HepG2 (cell line): ENCODE data around the gene CENPO. TPM values are rescaled to one million over a fixed set of nuclear protein-coding genes. Genes with fewer than 3 reads are reported as not detected.
A peak's percentile ranks its signal among the peaks of the same experiment; 100 is the strongest.

Experiments used
- ASH2L ChIP-seq: fragments of 300-600, 200-600 bp; sonication (generic); IDR thresholded peaks from 2 replicates; pipeline ENCODE4 v1.7.0; 2017; ENCODE audit warnings: low read depth, mild to moderate bottlenecking, moderate library complexity, mixed read lengths, low read length; ENCODE audit not compliant: insufficient read length
- DPF2 ChIP-seq: sonication (generic); formaldehyde crosslinking; IDR thresholded peaks from 2 replicates; pipeline ENCODE4 v1.4.0; 2020; ENCODE audit warnings: mild to moderate bottlenecking, low read depth, missing genetic modification reagents, borderline replicate concordance
- DR1 ChIP-seq: sonication (generic); formaldehyde crosslinking; IDR thresholded peaks from 2 replicates; pipeline ENCODE4 v1.8.0; 2021; ENCODE audit warnings: mild to moderate bottlenecking, missing genetic modification reagents, inconsistent platforms
- HOXD1 ChIP-seq: sonication (generic); formaldehyde crosslinking; IDR thresholded peaks from 2 replicates; pipeline ENCODE4 v1.5.0; 2020; ENCODE audit warnings: missing genetic modification reagents
- IKZF1 ChIP-seq: fragments of 450-650 bp; IDR thresholded peaks from 2 replicates; pipeline ENCODE4 v1.7.1; 2016
- KLF11 ChIP-seq: IDR thresholded peaks from 2 replicates; pipeline ENCODE4 v1.6.1; 2016; ENCODE audit warnings: missing compliant biosample characterization
- MAFG ChIP-seq: sonication (generic); formaldehyde crosslinking; IDR thresholded peaks from 2 replicates; pipeline ENCODE4 v1.5.1; 2020; ENCODE audit warnings: mild to moderate bottlenecking, missing genetic modification reagents
- MAZ ChIP-seq, 2 experiments: sonication (generic) in 1 of 2; formaldehyde crosslinking in 1 of 2; IDR thresholded peaks; 2 replicates each; pipeline versions ENCODE4 v1.5.0 to v1.6.1; 2012 to 2020; ENCODE audit warnings: low read depth in 2 of 2, mild to moderate bottlenecking in 2 of 2, borderline replicate concordance in 1 of 2, improper control_type of control experiment in 1 of 2, low read length in 1 of 2, missing genetic modification reagents in 1 of 2, moderate library complexity in 1 of 2
- NKX3-1 ChIP-seq: sonication (generic); formaldehyde crosslinking; IDR thresholded peaks from 2 replicates; pipeline ENCODE4 v1.5.0; 2020; ENCODE audit warnings: missing genetic modification reagents
- PCBP2 ChIP-seq: fragments of 200-400 bp; formaldehyde crosslinking; optimal IDR thresholded peaks from 2 replicates; pipeline ENCODE3; 2018; ENCODE audit warnings: low read length, low read depth; ENCODE audit not compliant: poor library complexity, severe bottlenecking
- POGK ChIP-seq: sonication (generic); formaldehyde crosslinking; conservative IDR thresholded peaks from 2 replicates; pipeline ENCODE4 v1.8.0; 2022; ENCODE audit warnings: mild to moderate bottlenecking, moderate library complexity, missing genetic modification reagents
- SCMH1 ChIP-seq: sonication (generic); formaldehyde crosslinking; IDR thresholded peaks from 2 replicates; pipeline ENCODE4 v1.9.0; 2021; ENCODE audit warnings: missing genetic modification reagents, mild to moderate bottlenecking, borderline replicate concordance
- SIN3A ChIP-seq: IDR thresholded peaks from 2 replicates; pipeline ENCODE4 v1.6.1; 2011; ENCODE audit warnings: low read depth, mild to moderate bottlenecking, control low read depth, low read length, borderline replicate concordance
- SRF ChIP-seq: IDR thresholded peaks from 2 replicates; pipeline ENCODE4 v1.6.1; 2011; ENCODE audit warnings: mild to moderate bottlenecking, low read depth, low read length, moderate library complexity
- TEAD2 ChIP-seq: sonication (generic); formaldehyde crosslinking; IDR thresholded peaks from 2 replicates; pipeline ENCODE4 v1.9.0; 2021; ENCODE audit warnings: missing genetic modification reagents
- TEAD3 ChIP-seq: optimal IDR thresholded peaks from 2 replicates; pipeline ENCODE3; 2016; ENCODE audit warnings: borderline replicate concordance
- TRIM24 ChIP-seq: sonication (generic); formaldehyde crosslinking; IDR thresholded peaks from 2 replicates; pipeline ENCODE4 v1.8.0; 2022; ENCODE audit warnings: mild to moderate bottlenecking, missing genetic modification reagents
- ZNF18 ChIP-seq: sonication (generic); formaldehyde crosslinking; IDR thresholded peaks from 2 replicates; pipeline ENCODE4 v1.8.0; 2022; ENCODE audit warnings: mild to moderate bottlenecking, missing genetic modification reagents; ENCODE audit not compliant: insufficient replicate concordance
- ZNF263 ChIP-seq: sonication (generic); formaldehyde crosslinking; IDR thresholded peaks from 2 replicates; pipeline ENCODE4 v1.4.0; 2020; ENCODE audit warnings: missing genetic modification reagents
- ZNF430 ChIP-seq: sonication (generic); formaldehyde crosslinking; IDR thresholded peaks from 2 replicates; pipeline ENCODE4 v1.9.0; 2021; ENCODE audit warnings: mild to moderate bottlenecking, missing genetic modification reagents
- ZNF446 ChIP-seq: sonication (generic); formaldehyde crosslinking; IDR thresholded peaks from 2 replicates; pipeline ENCODE4 v1.5.0; 2020; ENCODE audit warnings: mild to moderate bottlenecking, missing genetic modification reagents
- ZNF644 ChIP-seq: IDR thresholded peaks from 2 replicates; pipeline ENCODE4 v1.6.1; 2016; ENCODE audit warnings: low read depth
- ZNF773 ChIP-seq: sonication (generic); formaldehyde crosslinking; IDR thresholded peaks from 2 replicates; pipeline ENCODE4 v1.4.0; 2020; ENCODE audit warnings: missing genetic modification reagents, borderline replicate concordance
- ZNF839 ChIP-seq: sonication (generic); formaldehyde crosslinking; IDR thresholded peaks from 2 replicates; pipeline ENCODE4 v1.4.0; 2020; ENCODE audit warnings: missing genetic modification reagents, mild to moderate bottlenecking, borderline replicate concordance
- ZNF883 ChIP-seq: sonication (generic); formaldehyde crosslinking; IDR thresholded peaks from 2 replicates; pipeline ENCODE4 v1.5.1; 2020; ENCODE audit warnings: mild to moderate bottlenecking, missing genetic modification reagents; ENCODE audit errors: not compliant biosample characterization
- polyA plus RNA-seq, 8 experiments: library from polyadenylated mRNA; depleted of rRNA in 3 of 8; stranded (reverse) in 7 of 8; unstranded in 1 of 8; fragments of >200 nt; fragmentation: Illumina TruSeq in 4 of 8; extraction: Trizol in 4 of 8; gene quantifications; 2 replicates each; pipeline versions ENCODE4 v1.2.1 to v1.2.3, GENCODE V29; 2011 to 2016; ENCODE audit warnings: low read depth in 4 of 8, missing spikeins in 1 of 8, mixed read lengths in 1 of 8; ENCODE audit not compliant: insufficient read depth in 1 of 8
- total RNA-seq, 5 experiments: library from RNA; depleted of rRNA; stranded (reverse); fragments of >200 nt; fragmentation: Illumina TruSeq; extraction: Trizol; gene quantifications; 2 replicates each; pipeline ENCODE4 v1.2.3, GENCODE V29; 2016; ENCODE audit warnings: low read depth in 1 of 5

The CENPO gene
- total and polyA plus RNA-seq, 2 of the 13 experiments (the other 11 are each of a cell fraction or from before 2014, with no cell fraction given): 19.7 to 35.5 TPM

DNA sequence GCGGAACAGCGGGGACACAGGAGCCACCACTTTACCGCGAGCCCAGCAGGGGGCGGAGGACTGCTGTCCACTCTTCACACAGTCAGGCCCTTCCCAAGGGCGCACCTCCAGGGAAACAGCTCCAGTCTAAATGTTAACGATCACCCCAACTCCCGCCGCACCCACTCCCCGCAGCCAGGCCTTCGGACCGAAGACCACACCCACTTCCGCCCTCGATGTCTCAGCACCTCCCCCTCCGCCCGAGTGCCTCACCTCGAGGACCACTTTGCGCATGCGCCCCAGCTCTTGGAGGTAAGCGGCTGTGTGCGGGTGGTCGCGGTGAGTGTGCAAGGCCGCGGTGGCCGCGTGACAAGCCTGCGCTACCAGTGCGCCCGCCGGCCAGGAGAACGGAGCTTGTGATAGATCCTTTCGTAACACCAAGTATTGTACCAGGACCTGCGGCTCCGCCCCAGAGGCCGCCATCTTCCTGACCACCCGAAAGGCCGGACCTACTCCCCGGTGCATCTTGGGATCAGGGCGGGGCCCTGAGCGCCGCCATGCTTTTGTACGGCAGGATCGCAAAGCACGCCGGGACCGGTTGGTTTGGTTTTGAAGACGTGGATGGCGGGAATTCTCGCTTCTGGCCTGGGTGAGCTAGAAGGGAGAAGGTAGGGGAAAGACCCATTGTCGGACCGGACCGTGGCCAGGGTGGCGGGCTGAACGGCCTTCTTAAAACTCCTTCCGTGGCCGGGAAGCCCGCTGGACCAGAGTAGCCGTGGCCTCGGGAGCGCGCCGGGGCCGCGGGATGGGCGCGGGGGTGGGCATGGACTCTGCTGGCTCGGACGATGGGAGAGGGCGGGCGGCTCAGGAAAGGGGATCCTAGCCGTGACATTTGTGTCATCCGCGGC is at the start of gene CENPO, which contains the start of gene PTRHD1 (continued):
- TF ChIP-seq TEAD2 (CRISPR knock-in tag): no peak
- peak; percentile 80 for TF ChIP-seq ZNF18 (CRISPR knock-in tag)
- peak; percentile 63; the same call in 1 of the 2 replicates for TF ChIP-seq ZNF430 (CRISPR knock-in tag)
- TF ChIP-seq ZNF883 (CRISPR knock-in tag): peak; percentile 91
- peak; percentile 75 for TF ChIP-seq POGK (CRISPR knock-in tag)
- TF ChIP-seq KLF11 (CRISPR knock-in tag): peak; percentile 71
- TF ChIP-seq IKZF1: no peak
- TF ChIP-seq ZNF446: no peak
- no peak for TF ChIP-seq DPF2
- TF ChIP-seq PCBP2: no peak
- TF ChIP-seq SCMH1 (CRISPR knock-in tag): no peak
- TF ChIP-seq ASH2L: peak; percentile 95
- TF ChIP-seq MAFG (CRISPR knock-in tag): no peak
- TF ChIP-seq NKX3-1 (CRISPR knock-in tag): peak; percentile 74; the same call in 1 of the 2 replicates
- peak; percentile 29 for TF ChIP-seq ZNF263 (CRISPR knock-in tag)
- TF ChIP-seq DR1 (CRISPR knock-in tag): peak; percentile 98
- peak; percentile 87; the same call in 1 of the 2 replicates for TF ChIP-seq SIN3A
- TF ChIP-seq TRIM24 (CRISPR knock-in tag): no peak
- 0 out of 2 replicates have a peak, but pooled peaks have one; percentile 64 for TF ChIP-seq ZNF839 (CRISPR knock-in tag)
- peak; percentile 41; the same call in 1 of the 2 replicates for TF ChIP-seq SRF
- TF ChIP-seq ZNF773: 0 out of 2 replicates have a peak, but pooled peaks have one; percentile 73
- TF ChIP-seq HOXD1 (CRISPR knock-in tag): peak; percentile 65; the same call in 1 of the 2 replicates
- TF ChIP-seq ZNF644 (CRISPR knock-in tag): peak; percentile 97
- peak; percentile 74 for TF ChIP-seq TEAD3 (CRISPR knock-in tag)
- TF ChIP-seq MAZ (IDR thresholded peaks at IDR 0.05; ENCODE audit: borderline replicate concordance, low read depth, low read length): 0 out of 2 replicates have a peak, but pooled peaks have one; percentile 63
- TF ChIP-seq MAZ (CRISPR knock-in tag; IDR thresholded peaks at IDR 0.05; ENCODE audit: low read depth): peak; percentile 79
